Type B pancreatic cell (in vitro differentiated cells): ENCODE results near the gene RALGPS1. TPM values are rescaled to one million over a fixed set of nuclear protein-coding genes. Genes with fewer than 3 reads are reported as not detected.
A peak's percentile ranks its signal among the peaks of the same experiment; 100 is the strongest.

ENCODE experiments used
- DNase-seq: peaks from one replicate; pipeline ENCODE4 v3.0.0; 2021; ENCODE audit warnings: mixed read lengths; ENCODE audit not compliant: unreplicated experiment; ENCODE audit errors: extremely low spot score
- H3K27ac Mint-ChIP-seq: 2 replicates; pipeline ENCODE4 v1.8.0; 2021; ENCODE audit warnings: mild to moderate bottlenecking, mixed read lengths
- H3K27me3 Mint-ChIP-seq: 2 replicates; pipeline ENCODE4 v1.8.0; 2021; ENCODE audit warnings: mixed read lengths
- H3K36me3 Mint-ChIP-seq: 2 replicates; pipeline ENCODE4 v1.8.0; 2021; ENCODE audit warnings: mixed read lengths
- H3K4me1 Mint-ChIP-seq: one replicate; pipeline ENCODE4 v1.8.0; 2021; ENCODE audit warnings: mixed read lengths; ENCODE audit not compliant: unreplicated experiment
- H3K4me3 Mint-ChIP-seq: 2 replicates; pipeline ENCODE4 v1.8.0; 2021; ENCODE audit warnings: mild to moderate bottlenecking, mixed read lengths
- H3K9me3 Mint-ChIP-seq: 2 replicates; pipeline ENCODE4 v1.8.0; 2021; ENCODE audit warnings: mixed read lengths
- CTCF ChIP-seq: fragments of 200-600 bp; sonication (generic); conservative IDR thresholded peaks from 2 replicates; pipeline ENCODE4 v1.5.0; 2021; ENCODE audit warnings: antibody characterized with exemption, mild to moderate bottlenecking
- total RNA-seq: library from RNA; stranded (reverse); gene quantifications from 2 replicates; pipeline ENCODE4 v1.2.1, GENCODE V29; 2021; ENCODE audit warnings: low replicate concordance

The RALGPS1 gene
- total RNA-seq, 1 donor from 2014 or later: 16.7 TPM

- Mint-ChIP-seq H3K36me3 (no peaks in the 10 kb centered on the region), H3K4me1 (peaks cover 15% of the 10 kb centered on the region), H3K27ac (no peak overlapping the region), H3K27me3 (no peaks in the 10 kb centered on the region), H3K9me3 (no peaks in the 10 kb centered on the region), H3K4me3 (no peak overlapping the region)
- DNase-seq: peak; percentile 3
- TF ChIP-seq CTCF: no peak
Measured at GRCh38 chr9:127051881-127052595, 137.5 kb downstream of the RALGPS1 start.

- H3K4me3 Mint-ChIP-seq: no peak overlapping the region
- no peak for TF ChIP-seq CTCF
Measured at GRCh38 chr9:127053057-127053821, 138.7 kb downstream of the RALGPS1 start.

GRCh38 chr9:127053960-127054359 lies 139.4 kb downstream of the RALGPS1 start:
- no peaks in the 10 kb centered on the region for H3K27me3 Mint-ChIP-seq
- no peak for TF ChIP-seq CTCF
- no peaks in the 10 kb centered on the region for H3K9me3 Mint-ChIP-seq
- DNase-seq: peak; percentile 37
- H3K27ac Mint-ChIP-seq: peak overlapping the region; percentile 25
- no peak overlapping the region for H3K4me3 Mint-ChIP-seq
- H3K4me1 Mint-ChIP-seq: peaks cover 29% of the 10 kb centered on the region
- no peaks in the 10 kb centered on the region for H3K36me3 Mint-ChIP-seq

More at GRCh38 chr9:127053057-127053821, 138.7 kb downstream of the RALGPS1 start:
- H3K36me3 Mint-ChIP-seq: no peaks in the 10 kb centered on the region
- peak overlapping the region; percentile 25 for H3K27ac Mint-ChIP-seq
- peaks cover 22% of the 10 kb centered on the region for H3K4me1 Mint-ChIP-seq
- no peaks in the 10 kb centered on the region for H3K9me3 Mint-ChIP-seq
- peak; percentile 31 for DNase-seq
- H3K27me3 Mint-ChIP-seq: no peaks in the 10 kb centered on the region

GRCh38 chr9:127055745-127056402 lies 141.3 kb downstream of the RALGPS1 start:
- H3K27me3 Mint-ChIP-seq: no peaks in the 10 kb centered on the region
- no peak overlapping the region for H3K4me3 Mint-ChIP-seq
- peak; percentile 43 for DNase-seq
- no peak for TF ChIP-seq CTCF
- H3K9me3 Mint-ChIP-seq: no peaks in the 10 kb centered on the region
- H3K4me1 Mint-ChIP-seq: peaks cover 32% of the 10 kb centered on the region
- no peak overlapping the region for H3K27ac Mint-ChIP-seq
- no peaks in the 10 kb centered on the region for H3K36me3 Mint-ChIP-seq

GRCh38 chr9:127056446-127056845 lies 141.9 kb downstream of the RALGPS1 start:
- no peaks in the 10 kb centered on the region for H3K27me3 Mint-ChIP-seq
- peaks cover 32% of the 10 kb centered on the region for H3K4me1 Mint-ChIP-seq
- no peak for TF ChIP-seq CTCF
- H3K36me3 Mint-ChIP-seq: peaks cover 1% of the 10 kb centered on the region
- no peak overlapping the region for H3K4me3 Mint-ChIP-seq
- peak; percentile 16 for DNase-seq
- no peaks in the 10 kb centered on the region for H3K9me3 Mint-ChIP-seq
- peak overlapping the region; percentile 32 for H3K27ac Mint-ChIP-seq
